SU-DHL-6 (cell line): Measurements from ENCODE around the gene FAAP100.

Source experiments
- H2AFZ ChIP-seq: fragments of 200-600 bp; sonication (generic); 2 replicates; pipeline ENCODE4 v1.6.1; 2014; ENCODE audit warnings: low read depth, mild to moderate bottlenecking, moderate library complexity, mixed read lengths, antibody characterized with exemption, low read length; ENCODE audit not compliant: severe bottlenecking
- H3F3A ChIP-seq: fragments of 200-600 bp; shearing (Covaris generic); 2 replicates; pipeline ENCODE4 v1.6.0; 2016; ENCODE audit warnings: antibody characterized with exemption, mild to moderate bottlenecking; ENCODE audit not compliant: insufficient read depth
- H3K27ac ChIP-seq: fragments of 200-600 bp; sonication (generic); 2 replicates; pipeline ENCODE4 v1.5.1; 2016; ENCODE audit warnings: low read depth, mild to moderate bottlenecking, low read length, moderate library complexity, mixed read lengths
- H3K27me3 ChIP-seq: fragments of 200-600 bp; sonication (generic), shearing (Covaris generic); 2 replicates; pipeline ENCODE4 v1.6.0; 2014; ENCODE audit warnings: mild to moderate bottlenecking, low read length
- H3K36me3 ChIP-seq: fragments of 200-600 bp; sonication (generic); 2 replicates; pipeline ENCODE4 v1.6.1; 2014; ENCODE audit warnings: mild to moderate bottlenecking, low read length, mixed read lengths
- H3K4me2 ChIP-seq: fragments of 300-600, 200-600 bp; shearing (Covaris generic), sonication (generic); 2 replicates; pipeline ENCODE4 v1.6.0; 2014; ENCODE audit warnings: low read length, low read depth, mild to moderate bottlenecking; ENCODE audit not compliant: poor library complexity, severe bottlenecking
- H3K4me3 ChIP-seq: fragments of 200-600 bp; sonication (generic); 2 replicates; pipeline ENCODE4 v1.5.1; 2014; ENCODE audit warnings: antibody characterized with exemption, low read length, mild to moderate bottlenecking, mixed read lengths; ENCODE audit not compliant: insufficient read depth, poor library complexity, severe bottlenecking
- H3K79me2 ChIP-seq: fragments of 200-600 bp; sonication (generic); 2 replicates; pipeline ENCODE4 v1.6.1; 2014; ENCODE audit warnings: mild to moderate bottlenecking, low read length, moderate library complexity; ENCODE audit not compliant: insufficient read depth
- H3K9ac ChIP-seq: fragments of 200-600 bp; sonication (generic); 2 replicates; pipeline ENCODE4 v1.7.0; 2014; ENCODE audit warnings: mild to moderate bottlenecking, low read length
- H3K9me2 ChIP-seq: fragments of 200-600 bp; sonication (generic); replicated peaks from 2 replicates; pipeline ENCODE4 v1.6.1; 2014; ENCODE audit warnings: low read length; ENCODE audit not compliant: insufficient read depth
- H3K9me3 ChIP-seq: fragments of 200-600 bp; sonication (generic); 2 replicates; pipeline ENCODE4 v1.6.1; 2014; ENCODE audit warnings: low read length, mixed read lengths; ENCODE audit not compliant: insufficient read depth
- H4K20me1 ChIP-seq: fragments of 200-600 bp; sonication (generic); 2 replicates; pipeline ENCODE4 v1.6.1; 2014; ENCODE audit warnings: low read depth, mild to moderate bottlenecking, antibody characterized with exemption, low read length, moderate library complexity, mixed read lengths
- EZH2phosphoT487 ChIP-seq: fragments of 200-600 bp; sonication (generic), shearing (Covaris generic); conservative IDR thresholded peaks from 2 replicates; pipeline ENCODE4 v1.6.1; 2018; ENCODE audit warnings: mild to moderate bottlenecking, antibody characterized with exemption, low read length, moderate library complexity, mixed read lengths
- TF ChIP-seq, protein P1 (sequence below): fragments of 200-600 bp; sonication (generic); IDR thresholded peaks from one replicate; pipeline ENCODE4 v1.5.1; 2017; ENCODE audit warnings: antibody characterized with exemption, mild to moderate bottlenecking, low read length, moderate library complexity; ENCODE audit not compliant: insufficient read depth, poor library complexity, severe bottlenecking

Gene FAAP100

DNA sequence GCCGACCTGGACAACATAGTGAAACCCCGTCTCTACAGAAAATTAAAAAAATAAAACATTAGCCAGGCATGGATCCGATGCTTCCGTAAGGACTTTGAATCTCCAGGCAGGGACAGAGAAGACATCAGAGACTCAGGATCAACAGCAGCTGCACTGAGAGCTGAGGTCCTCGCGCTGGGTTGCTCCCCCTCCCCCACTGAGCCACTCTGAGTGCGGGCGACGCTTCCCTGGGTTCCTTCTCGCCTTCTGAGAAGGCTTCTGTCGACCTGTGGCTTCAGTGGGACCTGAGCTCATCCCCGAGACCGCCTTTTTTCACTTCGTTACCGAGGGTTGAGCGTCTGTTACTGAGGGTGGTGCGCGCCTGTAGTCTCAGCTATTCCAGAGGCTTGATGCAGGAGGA lies 60.0 kb downstream of the FAAP100 start:
- Histone ChIP-seq H3K9me2 (no peaks in the 10 kb centered on the region), H3F3A (no peaks in the 10 kb centered on the region), H3K9ac (no peak overlapping the region), H3K27me3 (no peaks in the 10 kb centered on the region), H3K4me3 (no peak overlapping the region), H4K20me1 (no peaks in the 10 kb centered on the region), H3K9me3 (no peaks in the 10 kb centered on the region), H3K27ac (no peak overlapping the region), H2AFZ (no peak overlapping the region), H3K4me2 (no peak overlapping the region), H3K36me3 (no peaks in the 10 kb centered on the region), H3K79me2 (no peaks in the 10 kb centered on the region)
- TF ChIP-seq, protein P1, sequence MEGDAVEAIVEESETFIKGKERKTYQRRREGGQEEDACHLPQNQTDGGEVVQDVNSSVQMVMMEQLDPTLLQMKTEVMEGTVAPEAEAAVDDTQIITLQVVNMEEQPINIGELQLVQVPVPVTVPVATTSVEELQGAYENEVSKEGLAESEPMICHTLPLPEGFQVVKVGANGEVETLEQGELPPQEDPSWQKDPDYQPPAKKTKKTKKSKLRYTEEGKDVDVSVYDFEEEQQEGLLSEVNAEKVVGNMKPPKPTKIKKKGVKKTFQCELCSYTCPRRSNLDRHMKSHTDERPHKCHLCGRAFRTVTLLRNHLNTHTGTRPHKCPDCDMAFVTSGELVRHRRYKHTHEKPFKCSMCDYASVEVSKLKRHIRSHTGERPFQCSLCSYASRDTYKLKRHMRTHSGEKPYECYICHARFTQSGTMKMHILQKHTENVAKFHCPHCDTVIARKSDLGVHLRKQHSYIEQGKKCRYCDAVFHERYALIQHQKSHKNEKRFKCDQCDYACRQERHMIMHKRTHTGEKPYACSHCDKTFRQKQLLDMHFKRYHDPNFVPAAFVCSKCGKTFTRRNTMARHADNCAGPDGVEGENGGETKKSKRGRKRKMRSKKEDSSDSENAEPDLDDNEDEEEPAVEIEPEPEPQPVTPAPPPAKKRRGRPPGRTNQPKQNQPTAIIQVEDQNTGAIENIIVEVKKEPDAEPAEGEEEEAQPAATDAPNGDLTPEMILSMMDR: no peak
- TF ChIP-seq EZH2phosphoT487: no peak

DNA sequence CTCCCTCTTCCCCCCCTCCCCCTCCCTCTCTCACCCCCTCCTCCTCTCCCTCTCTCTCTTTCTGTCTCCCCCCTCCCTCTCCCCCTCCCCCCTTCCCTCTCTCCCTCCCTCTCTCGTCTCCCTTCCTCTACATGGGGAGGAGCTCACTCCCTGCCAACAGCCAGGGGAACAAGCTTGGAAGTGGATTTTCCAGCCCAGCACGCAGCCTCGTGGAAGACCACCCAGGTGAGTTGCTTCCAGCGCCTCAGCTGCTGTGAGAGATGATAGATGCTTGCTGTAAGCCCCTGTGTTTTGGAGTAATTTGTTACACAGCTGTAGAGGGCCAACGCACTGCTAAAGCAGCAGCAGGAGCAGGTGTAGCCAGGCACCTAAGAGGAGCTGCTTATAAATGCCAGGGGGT lies 60.4 kb downstream of the FAAP100 start:
- Histone ChIP-seq H3K9me2 (no peaks in the 10 kb centered on the region), H3K36me3 (no peaks in the 10 kb centered on the region), H3K79me2 (no peaks in the 10 kb centered on the region), H3K4me2 (no peak overlapping the region), H3K27me3 (no peaks in the 10 kb centered on the region), H3K4me3 (no peak overlapping the region), H3K9me3 (no peaks in the 10 kb centered on the region), H3K9ac (no peak overlapping the region), H3F3A (no peaks in the 10 kb centered on the region), H4K20me1 (no peaks in the 10 kb centered on the region), H2AFZ (no peak overlapping the region), H3K27ac (no peak overlapping the region)
- TF ChIP-seq EZH2phosphoT487: no peak
- TF ChIP-seq, protein P1: no peak

DNA sequence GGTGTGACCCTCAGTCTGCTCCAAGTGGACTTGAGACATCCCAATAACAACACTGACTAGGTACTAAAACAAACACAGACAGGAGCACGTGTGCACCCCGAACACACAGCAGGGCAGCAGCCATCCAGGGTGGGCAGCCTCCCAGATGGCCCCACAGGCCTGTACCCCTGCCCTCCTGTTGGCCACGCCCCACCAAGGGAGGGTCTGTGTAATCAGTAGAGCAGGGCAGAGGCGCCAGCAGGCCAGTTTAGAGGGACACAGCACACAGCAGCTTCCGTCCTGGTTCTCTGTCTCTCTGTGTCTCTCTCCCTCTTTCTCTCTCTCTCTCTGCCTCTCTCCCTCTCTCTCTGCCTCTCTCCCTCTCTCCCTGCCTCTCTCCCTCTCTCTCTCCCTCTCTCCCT lies 61.0 kb downstream of the FAAP100 start:
- Histone ChIP-seq H3K9me3 (no peaks in the 10 kb centered on the region), H3K79me2 (no peaks in the 10 kb centered on the region), H3K27ac (no peak overlapping the region), H3K36me3 (no peaks in the 10 kb centered on the region), H3K4me2 (no peak overlapping the region), H3K9ac (no peak overlapping the region), H2AFZ (no peak overlapping the region), H3K9me2 (no peaks in the 10 kb centered on the region), H3F3A (0 out of 2 replicates have a peak, but pooled peaks cover 3% of the 10 kb centered on the region), H4K20me1 (no peaks in the 10 kb centered on the region), H3K4me3 (no peak overlapping the region), H3K27me3 (no peaks in the 10 kb centered on the region)
- TF ChIP-seq EZH2phosphoT487: no peak
- TF ChIP-seq, protein P1: no peak
